ENCODE measurements around the gene TNKS2. TPM values are rescaled to one million over a fixed set of nuclear protein-coding genes. Genes with fewer than 3 reads are reported as not detected.
"Not testable (repeated sequence)": the region's sequence is repeated elsewhere in the genome, so short reads cannot be mapped to it uniquely, and the experiment has no call there.

Gene TNKS2
- total RNA-seq, 1 donor from 2014 or later: 35.1 TPM

- peak; percentile 37 for DNase-seq (ENCODE audit: low spot score)
Observed at GRCh38 chr10:91796331-91797047, 1.7 kb upstream of the TNKS2 start.

- DNase-seq (ENCODE audit: low spot score): no peak
Observed at GRCh38 chr10:91797048-91797690, 1.1 kb upstream of the TNKS2 start.

- DNase-seq (ENCODE audit: low spot score): peak; percentile 13
Observed at GRCh38 chr10:91798649-91799611, 704 bp downstream of the TNKS2 start.

GRCh38 chr10:91799612-91799975 is 1.4 kb downstream of the TNKS2 start:
- DNase-seq (ENCODE audit: low spot score): no peak

GRCh38 chr10:91800182-91800581 is 2.0 kb downstream of the TNKS2 start:
- no peak for DNase-seq (ENCODE audit: low spot score)

GRCh38 chr10:91800756-91801155 is 2.5 kb downstream of the TNKS2 start:
- DNase-seq (ENCODE audit: low spot score): no peak

GRCh38 chr10:91803386-91804125 is 5.3 kb downstream of the TNKS2 start:
- DNase-seq (ENCODE audit: low spot score): no peak

- no peak for DNase-seq (ENCODE audit: low spot score)
Observed at GRCh38 chr10:91804126-91804510, 5.9 kb downstream of the TNKS2 start.

GRCh38 chr10:91805110-91805838 is 7.0 kb downstream of the TNKS2 start:
- no peak for DNase-seq (ENCODE audit: low spot score)

- DNase-seq (ENCODE audit: low spot score): not testable (repeated sequence)
Observed at GRCh38 chr10:91807264-91807663, 9.0 kb downstream of the TNKS2 start.

- no peak for DNase-seq (ENCODE audit: low spot score)
Observed at GRCh38 chr10:91813251-91813650, 15.0 kb downstream of the TNKS2 start.

- DNase-seq (ENCODE audit: low spot score): no peak
Observed at GRCh38 chr10:91816981-91817380, 18.8 kb downstream of the TNKS2 start.

- no peak for DNase-seq (ENCODE audit: low spot score)
Observed at GRCh38 chr10:91820144-91820543, 21.9 kb downstream of the TNKS2 start.

GRCh38 chr10:91824076-91824475 is 25.9 kb downstream of the TNKS2 start:
- DNase-seq (ENCODE audit: low spot score): no peak

- no peak for DNase-seq (ENCODE audit: low spot score)
Observed at GRCh38 chr10:91829268-91829667, 31.0 kb downstream of the TNKS2 start.

GRCh38 chr10:91838199-91838598 is 40.0 kb downstream of the TNKS2 start:
- no peak for DNase-seq (ENCODE audit: low spot score)

- no peak for DNase-seq (ENCODE audit: low spot score)
Observed at GRCh38 chr10:91843083-91843482, 44.9 kb downstream of the TNKS2 start.

GRCh38 chr10:91856637-91857036 is 58.4 kb downstream of the TNKS2 start:
- DNase-seq (ENCODE audit: low spot score): no peak

- DNase-seq (ENCODE audit: low spot score): no peak
Observed at GRCh38 chr10:91860885-91861284, 62.7 kb downstream of the TNKS2 start.

- DNase-seq (ENCODE audit: low spot score): no peak
Observed at GRCh38 chr10:91864099-91864498, 65.9 kb downstream of the TNKS2 start.

GRCh38 chr10:91864744-91865143 is 66.5 kb downstream of the TNKS2 start:
- no peak for DNase-seq (ENCODE audit: low spot score)
